K562 (cell line): ENCODE measurements around the gene C16orf95. TPM values are rescaled to one million over a fixed set of nuclear protein-coding genes. Genes with fewer than 3 reads are reported as not detected.

Source experiments
- ATAC-seq: fragments of 200-7000 bp; cut with Tn5 transposase; 3 replicates; pipeline ENCODE4 v1.9.1; 2020; ENCODE audit warnings: moderate library complexity
- BruUV-seq: library from RNA; stranded (reverse); fragments of 400-500 nt; replicated peaks from 2 replicates; lab custom pipeline; 2021; lab: Mats Ljungman, UMichigan
- CTCF ChIA-PET: fragments of 300-600 bp; formaldehyde crosslinking; extraction: SDS; loops from one replicate; lab custom pipeline; 2021; ENCODE audit warnings: low intra/inter-chr PET ratio; lab: Yijun Ruan, JAX
- POLR2A ChIA-PET: fragments of 300-600, 350-650 bp; sonication (Branson Sonifier 250); formaldehyde crosslinking; extraction: SDS; loops from one replicate; lab custom pipeline; 2021; ENCODE audit warnings: antibody characterized with exemption, inconsistent platforms; lab: Yijun Ruan, JAX
- DNase-seq, 4 experiments: peaks; one replicate each; pipeline versions ENCODE4 v3.0.0 to v3.0.0-alpha.2; 2011 to 2018; ENCODE audit warnings: low spot score in 3 of 4, mixed read lengths in 3 of 4; ENCODE audit errors: extremely low read depth in 1 of 4
- FAIRE-seq: peaks from 2 replicates; lab custom pipeline; 2011; peaks lifted over from hg19 to GRCh38; lab: Jason Lieb, UNC
- H2AFZ ChIP-seq: 2 replicates; pipeline ENCODE4 v1.6.0; 2011; ENCODE audit warnings: low read depth, low read length, control low read depth, inconsistent platforms
- H3K27ac ChIP-seq: fragments of 200-600 bp; 3 replicates; pipeline ENCODE4 v1.8.0; 2011; ENCODE audit warnings: low read depth, mild to moderate bottlenecking, control low read depth, inconsistent platforms, low read length, moderate library complexity, mixed read lengths; ENCODE audit errors: extremely low read depth
- H3K27me3 ChIP-seq, 2 experiments: fragments of 300-600 bp in 1 of 2; 2 replicates in 1 of 2; 3 replicates in 1 of 2; pipeline versions ENCODE4 v1.6.0 to v1.8.0; 2011; ENCODE audit warnings: inconsistent platforms in 2 of 2, low read length in 2 of 2, mild to moderate bottlenecking in 1 of 2, mixed read lengths in 1 of 2, moderate library complexity in 1 of 2; ENCODE audit not compliant: control insufficient read depth in 2 of 2, insufficient read depth in 2 of 2
- H3K36me3 ChIP-seq: fragments of 300-600 bp; 3 replicates; pipeline ENCODE4 v1.8.0; 2011; ENCODE audit warnings: mild to moderate bottlenecking, low read length, inconsistent platforms; ENCODE audit not compliant: control insufficient read depth, insufficient read depth
- H3K4me1 ChIP-seq, 2 experiments: fragments of 200-600 bp in 1 of 2; replicated peaks in 1 of 2; 2 replicates in 1 of 2; 3 replicates in 1 of 2; pipeline versions ENCODE4 v1.5.1 to v1.8.0; 2011; ENCODE audit warnings: inconsistent platforms in 2 of 2, low read length in 2 of 2, mild to moderate bottlenecking in 1 of 2, mixed read lengths in 1 of 2, moderate library complexity in 1 of 2; ENCODE audit not compliant: control insufficient read depth in 2 of 2, insufficient read depth in 2 of 2
- H3K4me2 ChIP-seq: 2 replicates; pipeline ENCODE4 v1.6.1; 2011; ENCODE audit warnings: low read length, control low read depth, inconsistent platforms, mixed read lengths; ENCODE audit not compliant: insufficient read depth
- H3K4me3 ChIP-seq: fragments of 200-600 bp; sonication (generic), shearing (Covaris generic); 2 replicates; pipeline ENCODE4 v1.5.1; 2016; ENCODE audit warnings: control low read depth, inconsistent platforms
- H3K79me2 ChIP-seq: fragments of 200-600 bp; 3 replicates; pipeline ENCODE4 v1.8.0; 2011; ENCODE audit warnings: low read length, inconsistent platforms; ENCODE audit not compliant: control insufficient read depth, insufficient read depth
- H3K9ac ChIP-seq, 2 experiments: 2 replicates each; pipeline versions ENCODE4 v1.6.0 to v1.6.1; 2011; ENCODE audit warnings: low read depth in 2 of 2, low read length in 2 of 2, control low read depth in 1 of 2, inconsistent platforms in 1 of 2, mild to moderate bottlenecking in 1 of 2, mixed read lengths in 1 of 2; ENCODE audit not compliant: insufficient read depth in 1 of 2
- H3K9me1 ChIP-seq: one replicate; pipeline ENCODE4 v1.6.0; 2011; ENCODE audit warnings: inconsistent platforms, mild to moderate bottlenecking, low read length, moderate library complexity; ENCODE audit not compliant: control insufficient read depth, insufficient read depth
- H3K9me3 ChIP-seq: replicated peaks from 2 replicates; pipeline ENCODE4 v1.5.1; 2011; ENCODE audit warnings: low read depth, low read length, inconsistent platforms; ENCODE audit not compliant: control insufficient read depth, insufficient read depth
- H4K20me1 ChIP-seq: replicated peaks from 2 replicates; pipeline ENCODE4 v1.6.1; 2011; ENCODE audit warnings: low read length, inconsistent platforms, mixed read lengths; ENCODE audit not compliant: control insufficient read depth, insufficient read depth
- GTF2A2 ChIP-seq: IDR thresholded peaks from 2 replicates; pipeline ENCODE4 v1.6.1; 2016; ENCODE audit warnings: mild to moderate bottlenecking, missing genetic modification characterization, missing compliant biosample characterization
- KHSRP ChIP-seq: fragments of 450-650 bp; IDR thresholded peaks from 2 replicates; pipeline ENCODE4 v1.6.1; 2017
- KLF16 ChIP-seq: IDR thresholded peaks from 2 replicates; pipeline ENCODE4 v1.6.1; 2016; ENCODE audit warnings: antibody characterized with exemption
- NUFIP1 ChIP-seq: fragments of 450-650 bp; IDR thresholded peaks from 2 replicates; pipeline ENCODE4 v1.6.1; 2018; ENCODE audit not compliant: partially characterized antibody
- POLR3A ChIP-seq: IDR thresholded peaks from 2 replicates; pipeline ENCODE4 v1.6.1; 2011; ENCODE audit warnings: borderline replicate concordance, mild to moderate bottlenecking, moderate library complexity; ENCODE audit not compliant: insufficient read length, insufficient read depth; ENCODE audit errors: extremely low read depth
- PRMT5 ChIP-seq: sonication (generic); formaldehyde crosslinking; IDR thresholded peaks from 2 replicates; pipeline ENCODE4 v1.5.0; 2020; ENCODE audit warnings: missing genetic modification reagents
- PTBP1 ChIP-seq: fragments of 200-400 bp; formaldehyde crosslinking; IDR thresholded peaks from 2 replicates; pipeline ENCODE4 v1.6.1; 2017; ENCODE audit warnings: low read depth, low read length
- RBM22 ChIP-seq: fragments of 200-400 bp; formaldehyde crosslinking; IDR thresholded peaks from 2 replicates; pipeline ENCODE4 v1.6.1; 2018; ENCODE audit warnings: low read length, low read depth; ENCODE audit not compliant: poor library complexity, severe bottlenecking
- SMARCC2 ChIP-seq: fragments of 450-650 bp; IDR thresholded peaks from 2 replicates; pipeline ENCODE4 v1.6.1; 2017; ENCODE audit warnings: antibody characterized with exemption, moderate library complexity, mild to moderate bottlenecking, low read depth
- ZBTB1 ChIP-seq: sonication (generic); formaldehyde crosslinking; IDR thresholded peaks from 2 replicates; pipeline ENCODE4 v1.8.1; 2023; ENCODE audit warnings: missing genetic modification reagents, low read depth, mild to moderate bottlenecking, borderline replicate concordance
- ZNF124 ChIP-seq: sonication (generic); formaldehyde crosslinking; IDR thresholded peaks from 2 replicates; pipeline ENCODE4 v1.8.1; 2022; ENCODE audit warnings: missing genetic modification reagents
- ZNF174 ChIP-seq: fragments of 250-450 bp; sonication (Bioruptor Pico); IDR thresholded peaks from 2 replicates; pipeline ENCODE4 v1.4.0; 2020; ENCODE audit warnings: mild to moderate bottlenecking
- ZNF175 ChIP-seq: fragments of 200-800 bp; sonication (Bioruptor generic); IDR thresholded peaks from 2 replicates; pipeline ENCODE4 v1.6.1; 2016; ENCODE audit warnings: low read depth, mild to moderate bottlenecking, missing genetic modification characterization, missing compliant biosample characterization
- WGBS: fragments of 100-300 bp; shearing (Covaris generic); methylation state at CpG from one replicate; pipeline ENCODE4 v1.1.6; 2016; ENCODE audit warnings: low coverage, mixed read lengths; ENCODE audit not compliant: insufficient coverage; ENCODE audit errors: missing lambda C conversion rate; 5-methylcytosine and 5-hydroxymethylcytosine counted together
- in situ Hi-C: fragments of 300-500 bp; cut with MboI; formaldehyde crosslinking; loops from 4 replicates; pipeline ENCODE4 v1.15.0; 2018; ENCODE audit warnings: inconsistent platforms, mixed read lengths
- intact Hi-C: fragments of 100-400 bp; cut with micrococcal nuclease; formaldehyde crosslinking; loops from 2 replicates; pipeline ENCODE4 v1.14.2; 2022
- polyA plus RNA-seq, 8 experiments: library from polyadenylated mRNA; depleted of rRNA in 4 of 8; stranded (reverse) in 5 of 8; unstranded in 3 of 8; fragments of >200 nt; fragmentation: Nextera tagmentation in 2 of 8; fragmentation: Illumina TruSeq in 1 of 8; extraction: Ambion mirVana in 2 of 8; extraction: Trizol in 1 of 8; gene quantifications; 2 replicates each; pipeline versions ENCODE4 v1.2.1 to v1.2.3, GENCODE V29; 2011 to 2014; ENCODE audit warnings: inconsistent platforms in 1 of 8, missing spikeins in 1 of 8
- total RNA-seq, 7 experiments: library from RNA; depleted of rRNA in 6 of 7; stranded (reverse); fragments of >200 nt in 6 of 7; fragmentation: Illumina TruSeq in 2 of 7; extraction: Trizol in 2 of 7; gene quantifications; 2 replicates each; pipeline versions ENCODE4 v1.2.1 to v1.2.3, GENCODE V29; 2011 to 2021; ENCODE audit warnings: low replicate concordance in 1 of 7

The C16orf95 gene
- total and polyA plus RNA-seq, 9 of the 15 experiments (the other 6 are each of a cell fraction or from before 2014, with no cell fraction given), result 6.5 to 20.5 (median 9.4) TPM

DNA sequence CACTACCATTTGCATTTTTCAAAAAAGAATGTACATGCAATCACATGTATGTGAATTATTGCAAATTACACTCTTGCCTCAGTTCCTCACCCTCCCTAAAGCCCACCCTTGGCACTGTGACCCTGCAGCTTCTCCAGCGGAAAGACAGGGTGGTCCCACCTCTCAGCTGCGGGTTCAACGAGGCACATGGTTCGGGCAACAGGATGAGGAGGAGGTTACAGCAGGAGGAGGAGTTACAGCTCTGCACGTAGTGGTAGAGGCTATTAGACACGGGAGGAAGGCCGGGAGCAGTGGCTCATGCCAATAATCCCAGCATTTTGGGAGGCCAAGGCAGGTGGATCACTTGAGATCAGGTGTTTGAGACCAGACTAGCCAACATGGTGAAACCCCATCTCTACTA, 5.2 kb downstream of the C16orf95 start:
- ChIA-PET POLR2A (interaction anchor here (0.7 to 1.3 kb wide), 2 partner anchors 11 to 119 kb away, joined by 3 to 4 read pairs; no protein-coding TSS in a partner anchor), CTCF (no interaction called here)
- Histone ChIP-seq H3K4me2 (no peak overlapping the region), H3K9me1 (no peaks in the 10 kb centered on the region), H3K79me2 (peaks cover 1% of the 10 kb centered on the region; the same call in 1 of the 3 replicates), H4K20me1 (no peaks in the 10 kb centered on the region), H3K4me1 (peaks cover 2 to 17% of the 10 kb centered on the region in 2 experiments; a peak in 4 of 5 replicates), H3K4me3 (no peak overlapping the region), H3K27me3 (no peaks in the 10 kb centered on the region), H3K36me3 (no peaks in the 10 kb centered on the region), H3K9me3 (peaks cover 6% of the 10 kb centered on the region), H3K27ac (no peak overlapping the region), H2AFZ (no peak overlapping the region), H3K9ac (no peak overlapping the region)
- TF ChIP-seq POLR3A (no peak), ZNF175 (CRISPR knock-in tag) (no peak), SMARCC2 (no peak), RBM22 (no peak), ZNF174 (CRISPR knock-in tag) (no peak), GTF2A2 (tag) (no peak), PTBP1 (no peak), NUFIP1 (no peak), ZBTB1 (CRISPR knock-in tag) (no peak), KHSRP (no peak), PRMT5 (no peak), ZNF124 (CRISPR knock-in tag) (no peak), KLF16 (no peak)
- intact Hi-C loops, result no loop called here
- no TSS peak for BruUV-seq
- DNase-seq (no peak), ATAC-seq (no peak), FAIRE-seq (no peak)
- 69% methylated on average over 7 of the region's 7 CpGs for WGBS
- in situ Hi-C loops, result no loop called here
